K562 (cell line): ENCODE data around the gene AHI1. TPM values are rescaled to one million over a fixed set of nuclear protein-coding genes. Genes with fewer than 3 reads are reported as not detected.

Experiments used
- CHD4 ChIP-seq: fragments of 200-600 bp; sonication (generic); IDR thresholded peaks from 3 replicates; pipeline ENCODE4 v1.6.1; 2012; ENCODE audit warnings: low read depth, mild to moderate bottlenecking, mixed read lengths, low read length, inconsistent platforms; ENCODE audit not compliant: insufficient read depth, insufficient replicate concordance, poor library complexity, severe bottlenecking
- E2F8 ChIP-seq: fragments of 450-650 bp; IDR thresholded peaks from 2 replicates; pipeline ENCODE4 v1.7.1; 2018; ENCODE audit warnings: mild to moderate bottlenecking, low read depth; ENCODE audit not compliant: partially characterized antibody
- GTF3C2 ChIP-seq: IDR thresholded peaks from 3 replicates; pipeline ENCODE4 v1.6.1; 2011; ENCODE audit warnings: borderline replicate concordance, mild to moderate bottlenecking, moderate library complexity; ENCODE audit not compliant: insufficient read length; ENCODE audit errors: extremely low read depth
- MTF1 ChIP-seq: fragments of 250-450 bp; sonication (Bioruptor Pico); IDR thresholded peaks from 2 replicates; pipeline ENCODE4 v1.9.0; 2021; ENCODE audit warnings: moderate library complexity, mild to moderate bottlenecking, inconsistent platforms, borderline replicate concordance
- NR1H2 ChIP-seq: sonication (generic); formaldehyde crosslinking; IDR thresholded peaks from 2 replicates; pipeline ENCODE4 v1.4.0; 2020; ENCODE audit warnings: mild to moderate bottlenecking, missing genetic modification reagents
- polyA plus RNA-seq, 8 experiments: library from polyadenylated mRNA; depleted of rRNA in 4 of 8; stranded (reverse) in 5 of 8; unstranded in 3 of 8; fragments of >200 nt; fragmentation: Nextera tagmentation in 2 of 8; fragmentation: Illumina TruSeq in 1 of 8; extraction: Ambion mirVana in 2 of 8; extraction: Trizol in 1 of 8; gene quantifications; 2 replicates each; pipeline versions ENCODE4 v1.2.1 to v1.2.3, GENCODE V29; 2011 to 2014; ENCODE audit warnings: inconsistent platforms in 1 of 8, missing spikeins in 1 of 8
- total RNA-seq, 7 experiments: library from RNA; depleted of rRNA in 6 of 7; stranded (reverse); fragments of >200 nt in 6 of 7; fragmentation: Illumina TruSeq in 2 of 7; extraction: Trizol in 2 of 7; gene quantifications; 2 replicates each; pipeline versions ENCODE4 v1.2.1 to v1.2.3, GENCODE V29; 2011 to 2021; ENCODE audit warnings: low replicate concordance in 1 of 7
- TF ChIP-seq, protein P1 (sequence below): fragments of 250-450 bp; sonication (Bioruptor Pico); IDR thresholded peaks from 2 replicates; pipeline ENCODE4 v1.8.0; 2022; ENCODE audit warnings: inconsistent platforms

AHI1 gene
- total and polyA plus RNA-seq, 9 of the 15 experiments (the other 6 are each of a cell fraction or from before 2014, with no cell fraction given): 24.7 to 54.9 (median 32.2) TPM

DNA sequence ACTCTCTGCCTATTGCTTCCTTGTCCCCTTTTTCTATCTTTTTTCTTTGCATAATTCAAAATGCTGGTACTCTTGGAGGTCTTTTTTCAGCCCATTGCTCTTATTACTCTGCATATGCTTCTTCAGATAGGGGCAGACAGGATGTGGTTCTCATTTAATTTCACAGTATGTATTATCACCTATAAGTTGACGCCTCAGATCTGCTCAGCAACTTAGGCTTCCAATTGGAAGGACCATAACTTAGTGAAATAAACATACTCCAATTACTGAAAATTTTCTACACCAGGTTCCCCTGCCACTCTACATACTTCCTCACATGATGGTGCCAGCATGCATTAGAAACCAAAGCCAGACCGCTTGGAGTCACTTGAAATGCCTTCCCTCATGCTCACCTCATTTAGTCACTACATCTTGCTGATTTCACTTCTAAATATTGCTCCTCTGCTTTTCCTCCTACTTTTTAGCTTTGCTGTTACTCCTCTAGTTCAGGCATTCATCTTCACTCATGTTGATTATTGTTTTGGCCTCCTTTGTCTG, 34.5 kb upstream of the AHI1 start (continued):
- no peak for TF ChIP-seq E2F8
- TF ChIP-seq GTF3C2: no peak
- TF ChIP-seq CHD4: no peak
- TF ChIP-seq, protein P1, sequence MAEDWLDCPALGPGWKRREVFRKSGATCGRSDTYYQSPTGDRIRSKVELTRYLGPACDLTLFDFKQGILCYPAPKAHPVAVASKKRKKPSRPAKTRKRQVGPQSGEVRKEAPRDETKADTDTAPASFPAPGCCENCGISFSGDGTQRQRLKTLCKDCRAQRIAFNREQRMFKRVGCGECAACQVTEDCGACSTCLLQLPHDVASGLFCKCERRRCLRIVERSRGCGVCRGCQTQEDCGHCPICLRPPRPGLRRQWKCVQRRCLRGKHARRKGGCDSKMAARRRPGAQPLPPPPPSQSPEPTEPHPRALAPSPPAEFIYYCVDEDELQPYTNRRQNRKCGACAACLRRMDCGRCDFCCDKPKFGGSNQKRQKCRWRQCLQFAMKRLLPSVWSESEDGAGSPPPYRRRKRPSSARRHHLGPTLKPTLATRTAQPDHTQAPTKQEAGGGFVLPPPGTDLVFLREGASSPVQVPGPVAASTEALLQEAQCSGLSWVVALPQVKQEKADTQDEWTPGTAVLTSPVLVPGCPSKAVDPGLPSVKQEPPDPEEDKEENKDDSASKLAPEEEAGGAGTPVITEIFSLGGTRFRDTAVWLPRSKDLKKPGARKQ (CRISPR knock-in tag): no peak
- TF ChIP-seq MTF1 (CRISPR knock-in tag): no peak
- TF ChIP-seq NR1H2 (CRISPR knock-in tag): no peak
